Raji (cell line): ENCODE measurements around the gene FAM9A.

Experiments
- POLR2A ChIP-seq: IDR thresholded peaks from 2 replicates; pipeline ENCODE4 v1.6.1; 2011; ENCODE audit warnings: low read depth, low read length, control low read depth; ENCODE audit not compliant: insufficient read depth

FAM9A gene

GRCh38 chrX:8820910-8821527 is 19.8 kb upstream of the FAM9A start:
- TF ChIP-seq POLR2A: no peak

DNA sequence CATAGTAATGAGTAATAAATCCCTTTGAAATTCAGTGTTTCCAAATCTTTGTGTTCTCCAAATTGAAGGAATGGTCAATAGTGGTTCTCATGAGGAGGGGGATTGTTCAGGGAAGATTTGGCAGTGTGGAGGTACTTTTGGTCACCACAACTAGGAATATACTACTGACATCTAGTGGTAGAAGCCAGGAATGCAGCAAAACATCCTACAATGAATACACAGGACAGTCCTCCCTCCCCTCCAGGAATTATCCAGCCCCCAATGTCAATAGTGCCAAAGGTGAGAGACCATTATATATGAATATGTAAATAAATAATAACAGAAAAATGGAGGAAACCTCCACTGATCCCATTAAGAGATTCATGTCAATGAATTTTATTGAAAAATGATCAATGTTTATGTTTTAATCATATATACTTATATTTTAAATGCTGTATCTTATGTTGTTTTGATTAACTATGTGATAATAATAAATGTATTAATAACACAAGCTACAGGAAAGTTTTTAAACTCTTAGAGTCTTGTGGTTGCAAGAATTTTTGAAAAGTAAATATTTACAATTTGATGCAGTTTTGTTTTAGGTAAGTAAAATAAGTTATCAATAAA is 14.4 kb upstream of the FAM9A start:
- no peak for TF ChIP-seq POLR2A

DNA sequence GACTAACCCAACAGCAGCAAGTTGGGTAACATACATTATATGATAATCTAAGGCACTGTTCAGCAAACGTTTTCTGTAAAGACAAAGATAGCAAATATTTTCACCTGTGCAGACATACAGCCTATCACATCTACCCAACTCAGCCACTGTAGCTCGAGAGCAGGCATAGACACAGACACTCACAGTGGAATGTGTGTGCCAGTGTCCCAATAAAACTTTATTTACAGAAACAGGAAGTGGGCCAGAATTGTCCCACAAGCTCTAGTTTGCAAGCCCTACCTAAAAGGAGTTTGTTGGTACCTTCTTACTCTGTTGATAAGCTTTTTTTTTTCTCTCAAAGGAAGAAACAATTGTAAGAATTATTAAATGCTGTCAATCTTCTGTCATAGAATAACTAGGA is 11.9 kb upstream of the FAM9A start:
- TF ChIP-seq POLR2A: no peak

GRCh38 chrX:8811611-8812010 is 10.4 kb upstream of the FAM9A start:
- no peak for TF ChIP-seq POLR2A

- TF ChIP-seq POLR2A: no peak
Measured at GRCh38 chrX:8808661-8809060, 7.5 kb upstream of the FAM9A start.

DNA sequence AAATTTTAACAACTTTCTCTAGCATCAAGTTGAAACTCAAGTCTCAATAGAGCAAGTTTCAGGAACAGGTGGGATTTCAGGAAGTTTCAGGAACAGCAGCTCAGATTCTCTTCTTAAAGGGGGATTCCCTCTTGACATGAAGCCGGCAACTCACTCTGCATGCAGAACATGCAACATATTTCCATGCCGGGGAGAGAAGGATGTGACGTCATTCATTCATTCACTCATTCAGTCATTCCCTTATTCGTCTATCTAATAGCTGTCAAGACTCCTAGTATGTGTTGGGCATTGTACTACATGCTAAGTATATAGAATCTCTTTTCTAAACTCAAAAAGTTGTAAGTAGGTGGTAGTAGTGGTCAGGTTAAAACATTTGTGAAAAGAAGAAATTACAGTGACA is 4.8 kb upstream of the FAM9A start:
- no peak for TF ChIP-seq POLR2A

DNA sequence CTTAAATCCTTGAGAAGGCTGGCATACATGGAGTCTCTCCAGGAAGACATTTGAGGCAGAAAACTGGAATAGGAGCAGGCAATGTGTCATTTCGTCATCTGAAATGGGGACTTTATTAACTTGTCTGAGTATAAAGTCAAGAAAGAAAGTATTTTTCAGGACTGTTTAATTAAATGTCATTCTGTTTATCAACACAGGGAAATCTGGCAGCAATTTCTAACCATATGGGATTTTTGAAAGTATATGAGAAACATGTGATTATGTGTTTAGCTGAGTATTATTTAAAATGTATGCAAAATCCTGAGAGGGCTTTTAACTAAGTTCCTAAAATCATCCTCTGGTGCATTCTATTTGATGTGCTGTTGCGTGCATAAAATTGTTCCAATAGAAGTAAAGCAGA is 3.9 kb upstream of the FAM9A start:
- no peak for TF ChIP-seq POLR2A

DNA sequence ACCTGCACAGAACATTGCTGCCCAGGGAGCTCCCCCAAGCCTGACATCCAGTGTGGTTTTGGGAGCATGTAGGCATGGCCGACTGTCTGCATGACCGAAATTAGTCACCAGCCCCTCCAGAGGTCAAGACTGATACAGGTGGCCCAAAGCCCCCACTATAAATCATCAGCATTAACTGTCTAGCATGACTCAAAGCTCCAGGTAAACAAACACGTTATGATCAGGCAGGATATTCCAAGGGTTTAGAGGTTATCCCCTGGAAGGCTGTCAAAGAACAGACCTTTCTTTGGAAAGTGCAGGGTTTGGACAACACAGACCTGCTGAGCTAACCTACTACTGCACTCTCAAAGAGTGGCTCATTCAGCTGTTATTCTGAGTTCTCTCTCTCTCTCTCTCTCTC is 2.1 kb upstream of the FAM9A start:
- no peak for TF ChIP-seq POLR2A

DNA sequence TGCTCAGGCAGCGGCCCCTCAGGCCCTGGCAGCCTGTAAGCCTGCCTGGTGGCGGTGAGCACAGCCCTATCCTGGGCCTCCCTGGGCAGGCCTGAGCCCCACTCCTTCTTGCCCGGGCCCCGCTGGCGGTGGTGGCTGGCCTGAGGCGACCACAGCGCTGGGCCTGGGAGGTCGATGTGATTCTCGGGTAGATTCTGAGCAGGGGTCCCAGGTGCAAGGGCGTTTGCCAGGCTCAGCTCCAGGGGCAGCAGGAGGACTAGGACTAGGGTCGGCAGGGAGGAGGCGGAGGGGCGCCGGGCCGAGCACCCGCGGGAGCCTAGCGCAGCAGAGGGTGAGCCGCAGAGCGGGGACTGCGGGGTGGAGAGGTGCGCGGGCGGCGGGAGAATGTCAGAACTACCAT is 17.0 kb downstream of the FAM9A start:
- TF ChIP-seq POLR2A: no peak

GRCh38 chrX:8783714-8784098 is 17.5 kb downstream of the FAM9A start:
- TF ChIP-seq POLR2A: no peak

DNA sequence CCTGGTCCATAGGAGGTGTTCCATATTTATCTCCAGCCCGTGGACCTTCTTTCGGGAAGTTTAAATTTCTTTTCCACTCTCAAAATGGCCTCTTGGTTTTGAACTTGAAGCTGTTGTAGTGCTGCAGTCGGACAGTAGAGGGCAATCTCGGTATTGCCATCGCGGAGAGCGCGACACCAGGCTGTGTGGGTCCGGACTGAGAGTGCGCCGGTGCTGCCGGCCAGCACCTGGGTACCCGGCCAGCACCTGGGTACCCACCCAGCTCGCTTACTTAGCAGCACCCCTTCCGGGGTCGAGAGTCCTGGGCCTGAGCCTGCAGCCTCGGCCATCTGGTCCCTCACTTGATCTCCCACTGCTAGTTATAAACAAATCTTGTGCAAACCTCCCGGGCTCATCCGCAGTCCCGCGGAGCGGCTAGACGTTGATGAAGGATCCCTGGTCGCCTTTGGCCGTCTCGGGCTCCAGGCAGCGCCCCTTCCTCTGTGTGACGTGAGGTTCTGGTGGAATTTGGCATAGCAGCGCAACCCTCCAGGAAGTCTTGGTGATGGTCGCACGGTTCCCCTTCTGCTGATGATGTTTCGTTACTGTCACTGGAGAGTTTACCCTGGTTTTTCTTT is 18.0 kb downstream of the FAM9A start:
- no peak for TF ChIP-seq POLR2A

DNA sequence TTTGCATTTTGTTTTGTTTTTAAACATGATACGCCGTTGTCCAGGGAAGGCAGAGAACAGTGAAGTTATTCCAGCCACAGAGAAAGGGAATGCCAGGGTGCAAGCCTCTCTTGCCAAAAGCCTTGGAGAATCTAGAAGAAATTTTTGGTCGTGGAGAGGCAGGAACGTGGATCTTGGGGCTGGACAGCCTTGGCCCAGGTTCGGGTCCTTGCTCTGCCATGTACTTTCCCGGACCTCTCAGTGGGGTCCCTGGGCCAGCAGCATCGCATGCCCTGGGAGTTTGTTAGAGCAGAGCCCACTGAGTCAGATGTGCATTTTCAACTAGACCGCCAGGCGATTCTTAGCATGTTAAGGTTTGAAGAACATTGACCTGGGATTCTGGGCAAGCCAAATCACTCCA is 18.6 kb downstream of the FAM9A start:
- no peak for TF ChIP-seq POLR2A

GRCh38 chrX:8773117-8773516 is 28.1 kb downstream of the FAM9A start:
- TF ChIP-seq POLR2A: no peak

GRCh38 chrX:8760021-8760420 is 41.2 kb downstream of the FAM9A start:
- TF ChIP-seq POLR2A: no peak

DNA sequence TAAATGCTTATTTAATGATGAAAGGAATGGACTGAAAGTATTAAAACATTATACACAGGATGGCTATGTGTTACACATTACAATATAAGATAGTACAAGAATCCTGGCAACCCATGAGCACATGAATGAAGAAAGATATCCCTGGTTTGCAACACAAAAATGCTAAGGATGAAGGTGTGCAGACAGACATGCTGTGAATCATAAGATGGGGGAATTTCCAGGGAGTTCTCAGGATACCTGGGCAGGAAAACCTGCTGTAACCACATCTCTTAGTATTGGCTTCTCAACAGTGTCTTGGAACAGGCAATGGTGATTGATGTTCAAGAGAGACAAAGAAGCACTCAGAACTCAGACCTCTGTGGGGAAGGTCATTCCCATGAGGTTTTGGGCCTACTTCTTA is 45.4 kb downstream of the FAM9A start:
- no peak for TF ChIP-seq POLR2A

DNA sequence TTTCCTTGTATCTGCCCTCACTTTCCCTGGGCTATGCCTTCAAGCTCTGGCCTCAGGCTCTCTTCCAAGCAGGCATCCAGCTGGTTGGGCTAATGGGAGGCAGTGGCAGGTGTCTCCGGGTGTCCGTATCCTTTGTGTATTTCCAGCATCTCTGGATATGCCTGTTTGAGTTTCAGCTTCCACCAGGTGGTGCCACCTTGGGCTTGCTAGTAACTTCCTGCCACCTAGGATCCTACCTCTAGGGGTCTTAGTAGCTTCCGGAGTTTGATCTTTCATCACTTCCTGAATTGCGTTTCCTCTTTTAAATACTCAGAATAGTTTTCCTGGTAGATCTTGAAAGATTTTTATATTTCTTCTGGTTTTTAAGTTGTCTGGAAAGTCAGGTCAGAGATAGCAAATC is 46.1 kb downstream of the FAM9A start:
- TF ChIP-seq POLR2A: no peak

DNA sequence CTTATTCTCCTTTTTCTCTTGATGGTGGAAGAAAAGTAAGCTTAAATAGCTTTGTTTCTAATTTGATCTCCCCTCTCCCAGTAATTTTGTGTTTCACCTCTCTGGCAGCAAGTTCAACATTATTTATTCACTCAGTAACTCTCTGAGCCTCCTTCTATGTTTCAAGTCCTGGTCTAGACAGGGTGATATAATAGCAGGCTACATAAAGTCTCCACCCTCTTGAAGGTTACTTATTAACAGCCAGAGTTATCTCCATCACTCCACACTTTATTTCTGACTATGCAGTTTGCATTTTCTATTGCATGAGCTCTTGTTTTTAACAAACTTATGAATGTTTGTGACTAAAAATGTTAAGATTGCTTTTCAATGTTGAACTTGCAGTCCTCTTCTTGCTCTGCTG is 51.5 kb downstream of the FAM9A start:
- TF ChIP-seq POLR2A: no peak

DNA sequence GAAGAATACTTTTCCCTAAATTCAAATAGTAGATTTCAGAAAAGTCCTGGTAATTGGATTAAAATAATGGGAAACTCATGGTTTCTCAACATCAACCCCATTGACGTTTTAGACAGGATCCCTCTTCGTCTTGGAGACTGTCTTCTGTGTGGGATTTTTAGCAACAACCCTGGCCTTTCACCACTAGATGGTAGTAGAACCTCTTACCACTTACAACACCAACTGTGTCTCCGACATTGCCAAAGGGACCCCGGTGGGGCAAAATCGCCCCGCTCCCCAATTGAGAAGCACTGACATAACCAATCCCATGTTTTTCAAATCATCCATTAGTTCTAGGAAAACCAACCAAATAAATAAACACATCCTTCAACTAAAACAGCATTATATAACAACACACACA is 52.3 kb downstream of the FAM9A start:
- TF ChIP-seq POLR2A: no peak
